SK-N-SH treated with all-trans-retinoic acid at 6 μM for 48 hours (cell line): ENCODE data around the gene TCERG1L.

Source experiments
- ISL1 ChIP-seq: fragments of 250-450 bp; sonication (Bioruptor Pico); IDR thresholded peaks from 2 replicates; pipeline ENCODE4 v2.1.2; 2022; ENCODE audit warnings: mild to moderate bottlenecking, moderate library complexity
- OSR1 ChIP-seq: fragments of 250-450 bp; sonication (Bioruptor Pico); IDR thresholded peaks from 2 replicates; pipeline ENCODE4 v1.8.0; 2022; ENCODE audit warnings: moderate library complexity, mild to moderate bottlenecking, inconsistent platforms
- PATZ1 ChIP-seq: fragments of 250-450 bp; sonication (Bioruptor Pico); IDR thresholded peaks from 2 replicates; pipeline ENCODE4 v1.8.0; 2020; ENCODE audit warnings: mild to moderate bottlenecking, moderate library complexity, borderline replicate concordance
- TOX ChIP-seq: fragments of 250-450 bp; sonication (Bioruptor Pico); IDR thresholded peaks from 2 replicates; pipeline ENCODE4 v1.8.0; 2021; ENCODE audit warnings: mild to moderate bottlenecking, moderate library complexity, borderline replicate concordance
- TSHZ2 ChIP-seq: fragments of 250-450 bp; sonication (Bioruptor Pico); IDR thresholded peaks from 2 replicates; pipeline ENCODE4 v1.5.0; 2020; ENCODE audit warnings: mild to moderate bottlenecking, moderate library complexity
- ZFP3 ChIP-seq: fragments of 250-450 bp; sonication (Bioruptor Pico); IDR thresholded peaks from 2 replicates; pipeline ENCODE4 v1.5.0; 2020; ENCODE audit warnings: mild to moderate bottlenecking, moderate library complexity

- TF ChIP-seq TSHZ2 (CRISPR knock-in tag): no peak
- TF ChIP-seq PATZ1 (CRISPR knock-in tag): no peak
- no peak for TF ChIP-seq TOX (CRISPR knock-in tag)
- TF ChIP-seq ZFP3 (CRISPR knock-in tag): no peak
- TF ChIP-seq ISL1 (CRISPR knock-in tag): no peak
- TF ChIP-seq OSR1 (CRISPR knock-in tag): no peak
Observed at GRCh38 chr10:131240691-131241090, 70.8 kb downstream of the TCERG1L start.
